ENCODE measurements around the gene CNTN1.
"Not testable (repeated sequence)": the region's sequence is repeated elsewhere in the genome, so short reads cannot be mapped to it uniquely, and the experiment has no call there.

DNA sequence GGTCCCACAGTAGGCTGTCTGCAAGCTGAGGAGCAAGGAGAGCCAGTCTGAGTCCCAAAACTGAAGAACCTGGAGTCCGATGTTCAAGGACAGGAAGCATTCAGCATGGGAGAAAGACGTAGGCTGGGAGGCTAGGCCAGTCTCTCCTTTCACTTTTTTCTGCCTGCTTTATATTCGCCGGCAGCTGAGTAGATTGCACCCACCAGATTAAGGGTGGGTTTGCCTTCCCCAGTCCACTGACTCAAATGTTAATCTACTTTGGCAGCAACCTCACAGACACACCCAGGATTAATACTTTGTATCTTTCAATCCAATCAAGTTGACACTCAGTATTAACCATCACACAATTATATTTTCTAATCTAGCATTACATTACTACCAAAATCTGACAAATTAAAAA lies 45.2 kb downstream of the CNTN1 start:
- TF ChIP-seq, protein P1, sequence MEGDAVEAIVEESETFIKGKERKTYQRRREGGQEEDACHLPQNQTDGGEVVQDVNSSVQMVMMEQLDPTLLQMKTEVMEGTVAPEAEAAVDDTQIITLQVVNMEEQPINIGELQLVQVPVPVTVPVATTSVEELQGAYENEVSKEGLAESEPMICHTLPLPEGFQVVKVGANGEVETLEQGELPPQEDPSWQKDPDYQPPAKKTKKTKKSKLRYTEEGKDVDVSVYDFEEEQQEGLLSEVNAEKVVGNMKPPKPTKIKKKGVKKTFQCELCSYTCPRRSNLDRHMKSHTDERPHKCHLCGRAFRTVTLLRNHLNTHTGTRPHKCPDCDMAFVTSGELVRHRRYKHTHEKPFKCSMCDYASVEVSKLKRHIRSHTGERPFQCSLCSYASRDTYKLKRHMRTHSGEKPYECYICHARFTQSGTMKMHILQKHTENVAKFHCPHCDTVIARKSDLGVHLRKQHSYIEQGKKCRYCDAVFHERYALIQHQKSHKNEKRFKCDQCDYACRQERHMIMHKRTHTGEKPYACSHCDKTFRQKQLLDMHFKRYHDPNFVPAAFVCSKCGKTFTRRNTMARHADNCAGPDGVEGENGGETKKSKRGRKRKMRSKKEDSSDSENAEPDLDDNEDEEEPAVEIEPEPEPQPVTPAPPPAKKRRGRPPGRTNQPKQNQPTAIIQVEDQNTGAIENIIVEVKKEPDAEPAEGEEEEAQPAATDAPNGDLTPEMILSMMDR (IDR thresholded peaks at IDR 0.05 in 4 of 5, conservative IDR thresholded peaks at IDR 0.05 in 1 of 5) = not testable (repeated sequence)
- not testable (repeated sequence) for TF ChIP-seq POLR2A (IDR thresholded peaks at IDR 0.05)

Measured in gastrocnemius medialis (tissue), 4 donors.